Measurements from ENCODE around the gene MEIS3.

GRCh38 chr19:47372603-47373002 lies 46.7 kb downstream of the MEIS3 start:
- TF ChIP-seq CTCF (conservative IDR thresholded peaks at IDR 0.05; ENCODE audit: low read depth, low read length) (no peak), EZH2 (IDR thresholded peaks at IDR 0.05; ENCODE audit: low read length, unreplicated experiment) (no peak), EZH2phosphoT487 (IDR thresholded peaks at IDR 0.05; ENCODE audit: borderline replicate concordance, low read length) (no peak)

Data from PC-3 (cell line).